ENCODE data around the gene PKD2L1.

Gene PKD2L1

DNA sequence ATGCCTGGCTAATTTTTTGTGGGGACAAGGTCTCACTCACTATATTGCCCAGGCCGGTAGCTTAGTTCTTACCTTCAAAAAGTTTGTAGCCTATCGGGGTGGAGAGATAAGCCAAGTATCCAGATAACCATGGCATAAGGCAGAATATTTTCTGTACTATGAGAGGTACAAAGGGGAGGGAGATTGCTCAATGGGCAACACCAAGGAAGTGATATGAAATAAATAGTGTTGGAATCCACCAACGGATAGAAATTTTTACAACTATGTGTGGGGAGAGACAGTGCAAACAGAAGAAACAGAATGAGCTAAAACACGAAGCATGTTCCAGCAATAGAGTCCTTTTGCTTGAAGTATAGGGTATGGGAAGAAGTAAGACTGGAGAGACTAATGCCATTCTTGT lies 25.1 kb upstream of the PKD2L1 start:
- Histone ChIP-seq H3K27ac (ENCODE audit: insufficient read depth, low read length, poor library complexity, severe bottlenecking) (no peak overlapping the region), H3K4me3 (ENCODE audit: insufficient read depth, low read depth, low read length, poor library complexity, severe bottlenecking) (no peak overlapping the region), H3K36me3 (ENCODE audit: control insufficient read depth, insufficient read depth, low read length) (peaks cover 2% of the 10 kb centered on the region)

DNA sequence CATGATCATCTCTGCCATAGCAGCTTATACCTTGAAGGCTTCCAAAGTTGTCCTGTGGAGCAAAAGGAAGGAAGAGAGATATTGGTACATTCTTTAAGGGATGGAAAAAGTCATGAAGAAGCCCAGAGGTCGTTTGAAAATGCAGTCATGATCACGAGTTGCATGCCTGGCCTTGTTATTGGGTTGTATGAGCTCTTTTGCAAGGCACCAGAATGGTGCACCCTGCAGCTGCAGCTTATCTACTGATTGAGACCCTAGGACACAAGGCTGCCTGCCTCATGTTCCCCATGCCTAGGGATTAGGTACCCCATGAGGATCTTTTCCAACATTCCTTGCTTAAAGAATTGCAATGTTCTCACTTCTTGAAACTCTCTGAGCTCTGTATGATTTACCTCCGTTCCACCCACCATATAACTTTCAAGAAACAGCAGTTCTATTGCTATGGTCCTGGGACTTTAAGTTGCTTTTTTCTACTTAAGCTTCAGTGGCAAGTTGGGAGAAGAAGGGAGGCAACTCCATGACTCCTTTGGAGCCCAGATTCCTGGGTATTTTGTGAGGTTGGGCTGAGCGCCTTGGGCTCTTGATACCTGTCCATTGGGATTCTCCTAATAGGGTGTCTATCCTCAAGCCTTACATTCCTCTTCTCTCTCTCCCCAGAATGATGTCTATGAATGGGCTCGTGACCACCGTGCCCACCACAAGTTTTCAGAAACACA lies 23.9 kb upstream of the PKD2L1 start:
- H3K4me1 ChIP-seq (ENCODE audit: control insufficient read depth, insufficient read depth, low read length, poor library complexity, severe bottlenecking): no peaks in the 10 kb centered on the region

More for the DNA sequence above, 25.1 kb upstream of the PKD2L1 start:
- H3K27me3 ChIP-seq (replicated peaks; ENCODE audit: control insufficient read depth, insufficient read depth, low read length, poor library complexity, severe bottlenecking): no peaks in the 10 kb centered on the region
- H3K9me3 ChIP-seq (ENCODE audit: control insufficient read depth, low read length): no peaks in the 10 kb centered on the region
- H3K4me1 ChIP-seq (ENCODE audit: control insufficient read depth, insufficient read depth, low read length, poor library complexity, severe bottlenecking): no peaks in the 10 kb centered on the region
- DNase-seq: no peak

DNA sequence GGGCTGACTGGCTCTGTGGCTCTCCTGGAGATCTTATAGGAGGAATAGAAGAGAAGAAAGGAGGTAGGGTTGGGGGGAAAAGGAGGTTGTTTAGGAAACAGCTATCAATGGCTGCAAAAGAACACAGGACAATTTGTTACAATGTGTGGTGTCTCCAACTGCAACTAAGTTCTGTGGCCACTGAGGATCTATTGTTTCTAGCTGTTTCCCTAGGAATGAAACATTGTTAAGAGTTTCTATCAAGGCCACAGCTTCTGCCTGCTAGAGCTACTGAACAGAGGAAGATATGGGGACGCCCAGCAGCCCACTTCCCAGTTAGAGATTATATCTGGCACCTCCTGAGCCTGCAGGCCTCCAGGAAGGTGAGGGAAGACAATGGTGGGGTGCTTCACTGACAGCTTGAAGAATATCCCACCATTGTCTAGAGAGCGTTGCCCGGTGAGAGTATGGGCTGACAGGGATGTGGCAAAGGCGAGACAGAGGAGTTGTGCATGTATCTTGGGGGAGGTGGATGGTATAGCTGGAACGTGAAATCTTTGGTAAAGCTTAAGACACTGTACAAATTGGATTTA lies 21.0 kb upstream of the PKD2L1 start:
- no peak for DNase-seq
- Histone ChIP-seq H3K9me3 (ENCODE audit: control insufficient read depth, low read length) (no peaks in the 10 kb centered on the region), H3K4me1 (ENCODE audit: control insufficient read depth, insufficient read depth, low read length, poor library complexity, severe bottlenecking) (peaks cover 11% of the 10 kb centered on the region), H3K27me3 (replicated peaks; ENCODE audit: control insufficient read depth, insufficient read depth, low read length, poor library complexity, severe bottlenecking) (no peaks in the 10 kb centered on the region), H3K27ac (ENCODE audit: insufficient read depth, low read length, poor library complexity, severe bottlenecking) (no peak overlapping the region), H3K4me3 (ENCODE audit: insufficient read depth, low read depth, low read length, poor library complexity, severe bottlenecking) (no peak overlapping the region), H3K36me3 (ENCODE audit: control insufficient read depth, insufficient read depth, low read length) (no peaks in the 10 kb centered on the region)

More for the DNA sequence above, 23.9 kb upstream of the PKD2L1 start:
- H3K36me3 ChIP-seq (ENCODE audit: control insufficient read depth, insufficient read depth, low read length): peaks cover 2% of the 10 kb centered on the region
- no peak overlapping the region for H3K4me3 ChIP-seq (ENCODE audit: insufficient read depth, low read depth, low read length, poor library complexity, severe bottlenecking)
- no peaks in the 10 kb centered on the region for H3K27me3 ChIP-seq (replicated peaks; ENCODE audit: control insufficient read depth, insufficient read depth, low read length, poor library complexity, severe bottlenecking)
- H3K9me3 ChIP-seq (ENCODE audit: control insufficient read depth, low read length): no peaks in the 10 kb centered on the region
- H3K27ac ChIP-seq (ENCODE audit: insufficient read depth, low read length, poor library complexity, severe bottlenecking): no peak overlapping the region
- no peak for DNase-seq

DNA sequence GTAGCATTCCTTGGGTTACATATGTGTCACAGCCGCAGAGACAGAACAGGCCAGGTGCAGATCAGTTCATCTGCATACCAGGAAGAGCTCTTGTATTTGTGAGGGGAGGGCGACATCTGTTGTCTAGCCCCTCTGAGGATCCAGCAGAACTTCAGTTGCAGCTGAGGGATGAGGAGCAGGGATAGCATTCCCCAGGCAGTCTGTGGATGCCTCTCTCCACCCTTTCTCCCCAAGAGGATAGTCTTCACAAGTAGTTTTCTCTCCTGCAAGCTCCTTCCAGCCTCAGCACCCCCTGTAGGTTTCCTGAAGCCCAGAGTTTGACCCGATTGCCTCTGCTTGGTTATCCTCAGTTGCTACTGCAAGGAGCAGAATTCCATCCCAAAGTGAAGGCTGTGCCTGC lies 19.6 kb upstream of the PKD2L1 start:
- no peaks in the 10 kb centered on the region for H3K9me3 ChIP-seq (ENCODE audit: control insufficient read depth, low read length)
- H3K36me3 ChIP-seq (ENCODE audit: control insufficient read depth, insufficient read depth, low read length): no peaks in the 10 kb centered on the region
- H3K4me3 ChIP-seq (ENCODE audit: insufficient read depth, low read depth, low read length, poor library complexity, severe bottlenecking): no peak overlapping the region
- H3K4me1 ChIP-seq (ENCODE audit: control insufficient read depth, insufficient read depth, low read length, poor library complexity, severe bottlenecking): peaks cover 14% of the 10 kb centered on the region
- DNase-seq: no peak
- H3K27ac ChIP-seq (ENCODE audit: insufficient read depth, low read length, poor library complexity, severe bottlenecking): no peak overlapping the region
- no peaks in the 10 kb centered on the region for H3K27me3 ChIP-seq (replicated peaks; ENCODE audit: control insufficient read depth, insufficient read depth, low read length, poor library complexity, severe bottlenecking)

DNA sequence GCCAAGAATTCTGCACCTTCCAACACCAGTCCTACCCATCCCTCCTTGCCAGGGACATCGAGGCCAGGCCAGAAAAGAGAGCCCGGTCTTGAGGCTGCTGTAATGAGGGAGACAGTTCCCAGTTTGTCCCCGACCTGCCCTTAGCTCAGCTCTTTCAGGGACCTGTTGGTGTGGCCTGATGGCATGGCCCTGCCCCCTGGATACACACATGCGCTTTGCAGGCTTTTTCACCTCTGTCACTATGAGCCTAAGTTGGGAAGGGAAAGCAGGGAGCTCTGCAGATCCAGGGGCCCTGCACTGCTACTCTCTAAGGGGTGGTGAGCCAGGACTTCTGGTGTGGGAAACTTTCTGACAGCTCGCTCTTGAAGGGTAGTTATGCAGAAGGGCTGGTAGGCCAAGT lies 19.1 kb upstream of the PKD2L1 start:
- Histone ChIP-seq H3K4me1 (ENCODE audit: control insufficient read depth, insufficient read depth, low read length, poor library complexity, severe bottlenecking) (peaks cover 14% of the 10 kb centered on the region), H3K36me3 (ENCODE audit: control insufficient read depth, insufficient read depth, low read length) (no peaks in the 10 kb centered on the region)

DNA sequence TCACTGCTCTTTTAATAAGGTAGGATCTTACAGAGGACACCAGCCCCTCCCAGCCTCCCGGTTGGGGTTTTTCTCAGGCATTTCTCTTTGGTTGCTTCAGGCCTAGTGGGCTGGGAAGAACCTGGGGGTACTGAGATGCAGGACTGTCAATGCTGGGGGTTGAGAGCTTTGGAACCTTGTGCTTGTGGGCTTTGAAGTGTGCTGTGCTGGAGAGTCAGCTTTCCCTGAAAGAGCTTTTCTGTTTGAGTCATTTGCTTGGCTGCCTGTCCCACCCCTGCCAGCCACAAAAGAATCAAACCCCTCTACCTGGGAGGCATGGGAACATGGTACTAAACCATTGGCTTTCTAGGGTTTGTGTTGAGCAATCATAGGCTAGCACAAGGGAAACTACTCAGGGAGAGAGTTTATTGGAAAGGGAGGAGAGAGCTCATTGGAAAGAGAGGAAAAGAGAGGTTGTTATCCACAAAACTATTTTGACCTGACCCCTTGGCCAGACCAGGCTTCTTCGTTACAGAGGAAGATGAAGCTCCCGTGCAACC lies 18.4 kb upstream of the PKD2L1 start:
- no peaks in the 10 kb centered on the region for H3K27me3 ChIP-seq (replicated peaks; ENCODE audit: control insufficient read depth, insufficient read depth, low read length, poor library complexity, severe bottlenecking)
- no peak overlapping the region for H3K4me3 ChIP-seq (ENCODE audit: insufficient read depth, low read depth, low read length, poor library complexity, severe bottlenecking)
- no peaks in the 10 kb centered on the region for H3K36me3 ChIP-seq (ENCODE audit: control insufficient read depth, insufficient read depth, low read length)
- peaks cover 14% of the 10 kb centered on the region for H3K4me1 ChIP-seq (ENCODE audit: control insufficient read depth, insufficient read depth, low read length, poor library complexity, severe bottlenecking)
- DNase-seq: no peak
- H3K27ac ChIP-seq (ENCODE audit: insufficient read depth, low read length, poor library complexity, severe bottlenecking): no peak overlapping the region
- H3K9me3 ChIP-seq (ENCODE audit: control insufficient read depth, low read length): no peaks in the 10 kb centered on the region

More for the DNA sequence above, 19.1 kb upstream of the PKD2L1 start:
- H3K4me3 ChIP-seq (ENCODE audit: insufficient read depth, low read depth, low read length, poor library complexity, severe bottlenecking): no peak overlapping the region
- no peaks in the 10 kb centered on the region for H3K9me3 ChIP-seq (ENCODE audit: control insufficient read depth, low read length)
- H3K27ac ChIP-seq (ENCODE audit: insufficient read depth, low read length, poor library complexity, severe bottlenecking): no peak overlapping the region
- H3K27me3 ChIP-seq (replicated peaks; ENCODE audit: control insufficient read depth, insufficient read depth, low read length, poor library complexity, severe bottlenecking): no peaks in the 10 kb centered on the region
- DNase-seq: no peak

DNA sequence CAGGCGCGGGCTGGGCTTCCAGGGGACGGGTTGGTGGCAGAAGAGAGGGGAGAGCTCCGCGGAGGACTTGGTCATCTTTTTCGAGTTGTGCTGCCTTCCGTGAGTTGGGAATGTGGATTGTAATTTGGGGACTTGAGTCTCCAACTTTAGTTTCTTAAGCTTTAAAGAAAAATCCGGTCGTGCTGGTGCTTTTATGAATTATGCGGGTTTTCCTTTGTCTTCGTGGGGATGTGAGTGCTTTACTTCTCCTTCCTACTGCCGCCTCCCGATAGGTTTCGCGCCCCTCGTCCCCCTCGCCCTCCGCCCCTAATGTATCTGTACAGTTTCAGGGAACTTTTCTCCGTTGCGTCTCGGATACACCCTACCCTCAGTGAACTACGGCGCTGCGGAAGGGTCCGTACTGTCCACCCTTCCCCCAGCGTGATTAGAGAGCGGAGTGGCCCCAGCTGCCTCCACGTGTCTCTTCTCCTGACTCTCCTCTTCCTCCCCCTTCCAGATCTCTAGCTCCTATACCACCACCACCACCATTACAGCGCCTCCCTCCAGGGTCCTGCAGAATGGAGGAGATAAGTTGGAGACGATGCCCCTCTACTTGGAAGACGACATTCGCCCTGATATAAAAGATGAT lies 17.7 kb upstream of the PKD2L1 start:
- Histone ChIP-seq H3K27ac (ENCODE audit: insufficient read depth, low read length, poor library complexity, severe bottlenecking) (no peak overlapping the region), H3K36me3 (ENCODE audit: control insufficient read depth, insufficient read depth, low read length) (no peaks in the 10 kb centered on the region), H3K4me1 (ENCODE audit: control insufficient read depth, insufficient read depth, low read length, poor library complexity, severe bottlenecking) (peaks cover 14% of the 10 kb centered on the region), H3K9me3 (ENCODE audit: control insufficient read depth, low read length) (no peaks in the 10 kb centered on the region), H3K4me3 (ENCODE audit: insufficient read depth, low read depth, low read length, poor library complexity, severe bottlenecking) (peak overlapping the region; percentile 57), H3K27me3 (replicated peaks; ENCODE audit: control insufficient read depth, insufficient read depth, low read length, poor library complexity, severe bottlenecking) (no peaks in the 10 kb centered on the region)
- DNase-seq: no peak

DNA sequence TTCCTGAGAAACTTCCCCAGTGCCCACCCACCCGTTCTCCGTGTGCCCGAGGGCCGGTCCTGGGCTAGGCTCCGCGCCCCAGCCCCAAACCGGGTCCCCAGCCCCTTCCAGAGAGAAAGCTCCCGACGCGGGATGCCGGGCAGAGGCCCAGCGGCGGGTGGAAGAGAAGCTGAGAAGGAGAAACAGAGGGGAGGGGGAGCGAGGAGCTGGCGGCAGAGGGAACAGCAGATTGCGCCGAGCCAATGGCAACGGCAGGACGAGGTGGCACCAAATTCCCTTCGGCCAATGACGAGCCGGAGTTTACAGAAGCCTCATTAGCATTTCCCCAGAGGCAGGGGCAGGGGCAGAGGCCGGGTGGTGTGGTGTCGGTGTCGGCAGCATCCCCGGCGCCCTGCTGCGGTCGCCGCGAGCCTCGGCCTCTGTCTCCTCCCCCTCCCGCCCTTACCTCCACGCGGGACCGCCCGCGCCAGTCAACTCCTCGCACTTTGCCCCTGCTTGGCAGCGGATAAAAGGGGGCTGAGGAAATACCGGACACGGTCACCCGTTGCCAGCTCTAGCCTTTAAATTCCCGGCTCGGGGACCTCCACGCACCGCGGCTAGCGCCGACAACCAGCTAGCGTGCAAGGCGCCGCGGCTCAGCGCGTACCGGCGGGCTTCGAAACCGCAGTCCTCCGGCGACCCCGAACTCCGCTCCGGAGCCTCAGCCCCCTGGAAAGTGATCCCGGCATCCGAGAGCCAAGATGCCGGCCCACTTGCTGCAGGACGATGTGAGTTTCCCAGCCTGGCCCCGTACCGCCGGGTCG lies 16.9 kb upstream of the PKD2L1 start, which contains the start of gene SCD:
TSS of gene SCD (plus strand) at position 469 of the 803 bp plus-strand sequence. CDS start at position 741, 272 bp downstream.
- Histone ChIP-seq H3K36me3 (ENCODE audit: control insufficient read depth, insufficient read depth, low read length) (no peaks in the 10 kb centered on the region), H3K4me1 (ENCODE audit: control insufficient read depth, insufficient read depth, low read length, poor library complexity, severe bottlenecking) (peaks cover 14% of the 10 kb centered on the region), H3K27ac (ENCODE audit: insufficient read depth, low read length, poor library complexity, severe bottlenecking) (peak within 1 kb of the TSS; percentile 28), H3K9me3 (ENCODE audit: control insufficient read depth, low read length) (no peaks in the 10 kb centered on the region), H3K27me3 (replicated peaks; ENCODE audit: control insufficient read depth, insufficient read depth, low read length, poor library complexity, severe bottlenecking) (no peaks in the 10 kb centered on the region), H3K4me3 (ENCODE audit: insufficient read depth, low read depth, low read length, poor library complexity, severe bottlenecking) (peak within 1 kb of the TSS; percentile 57)
- DNase-seq: peak; percentile 69 to 71 (median 71)

DNA sequence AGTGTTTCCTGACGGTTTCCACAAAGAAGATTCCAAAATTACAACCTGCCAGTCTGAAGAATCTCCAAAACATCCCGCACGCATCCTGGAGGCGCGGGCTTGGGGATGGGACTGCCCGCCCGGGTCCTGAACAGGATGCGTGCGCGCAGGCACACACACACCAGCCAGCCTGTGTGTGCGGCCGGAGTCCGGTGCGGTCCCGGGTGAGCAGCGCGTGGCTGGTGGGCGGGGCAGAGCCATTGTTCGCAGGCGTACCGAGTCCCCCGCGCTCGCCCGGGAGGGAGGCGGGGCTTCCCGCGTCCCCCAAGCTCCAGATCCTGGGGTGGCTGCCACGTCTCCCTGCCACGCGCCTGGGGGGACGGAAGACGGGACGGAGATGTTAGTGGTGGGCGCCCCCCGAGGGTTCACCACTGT lies 16.3 kb upstream of the PKD2L1 start:
- H3K27me3 ChIP-seq (replicated peaks; ENCODE audit: control insufficient read depth, insufficient read depth, low read length, poor library complexity, severe bottlenecking): no peaks in the 10 kb centered on the region
- no peaks in the 10 kb centered on the region for H3K9me3 ChIP-seq (ENCODE audit: control insufficient read depth, low read length)
- H3K4me3 ChIP-seq (ENCODE audit: insufficient read depth, low read depth, low read length, poor library complexity, severe bottlenecking): peak overlapping the region; percentile 57
- DNase-seq: peak; percentile 30 to 49 (median 32)
- H3K4me1 ChIP-seq (ENCODE audit: control insufficient read depth, insufficient read depth, low read length, poor library complexity, severe bottlenecking): peaks cover 14% of the 10 kb centered on the region
- H3K36me3 ChIP-seq (ENCODE audit: control insufficient read depth, insufficient read depth, low read length): no peaks in the 10 kb centered on the region
- H3K27ac ChIP-seq (ENCODE audit: insufficient read depth, low read length, poor library complexity, severe bottlenecking): no peak overlapping the region
